Transverse colon (tissue), 4 donors: ENCODE measurements around the gene TOP2B.

ENCODE experiments used
- POLR2A ChIP-seq: fragments of 450-650 bp; IDR thresholded peaks from one replicate; pipeline ENCODE4 v1.6.1; 2016; ENCODE audit warnings: antibody characterized with exemption, mild to moderate bottlenecking, moderate library complexity
- POLR2AphosphoS5 ChIP-seq, 3 donors: sonication (generic); formaldehyde crosslinking; IDR thresholded peaks; one replicate each; pipeline ENCODE4 v1.6.1; 2016; ENCODE audit warnings: antibody characterized with exemption in 3 of 3
- TF ChIP-seq, protein P1 (sequence below), 5 experiments: fragments of 200-600 bp in 3 of 5; fragments of 450-650 bp in 2 of 5; sonication (generic) in 3 of 5; IDR thresholded peaks; 1 replicate in 2 of 5; 2 replicates in 3 of 5; pipeline ENCODE4 v1.5.1; 2016 to 2017; ENCODE audit warnings: antibody characterized with exemption in 5 of 5, inconsistent platforms in 3 of 5, mild to moderate bottlenecking in 2 of 5, moderate library complexity in 1 of 5

DNA sequence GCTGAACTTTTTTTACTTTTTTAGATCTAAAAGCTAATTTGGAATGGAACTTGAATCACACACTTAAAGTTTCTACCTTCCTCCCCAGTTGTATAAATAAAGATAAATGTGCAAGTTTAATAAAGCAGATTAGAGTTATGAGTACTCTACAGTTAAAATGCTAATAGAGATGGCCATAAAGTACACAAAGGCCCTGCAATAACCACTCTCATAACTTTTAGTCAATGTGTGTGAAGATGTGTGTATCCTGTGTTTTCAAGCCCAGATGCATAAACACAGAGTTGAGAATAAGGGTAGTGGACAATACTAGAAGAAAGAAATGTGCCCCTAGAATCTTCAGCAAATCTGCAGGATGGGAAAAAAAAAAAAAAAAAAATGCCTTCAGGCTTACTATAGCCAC lies 45.3 kb downstream of the TOP2B start:
- no peak for TF ChIP-seq POLR2AphosphoS5 (IDR thresholded peaks at IDR 0.05)
- no peak for TF ChIP-seq POLR2A
- TF ChIP-seq, protein P1, sequence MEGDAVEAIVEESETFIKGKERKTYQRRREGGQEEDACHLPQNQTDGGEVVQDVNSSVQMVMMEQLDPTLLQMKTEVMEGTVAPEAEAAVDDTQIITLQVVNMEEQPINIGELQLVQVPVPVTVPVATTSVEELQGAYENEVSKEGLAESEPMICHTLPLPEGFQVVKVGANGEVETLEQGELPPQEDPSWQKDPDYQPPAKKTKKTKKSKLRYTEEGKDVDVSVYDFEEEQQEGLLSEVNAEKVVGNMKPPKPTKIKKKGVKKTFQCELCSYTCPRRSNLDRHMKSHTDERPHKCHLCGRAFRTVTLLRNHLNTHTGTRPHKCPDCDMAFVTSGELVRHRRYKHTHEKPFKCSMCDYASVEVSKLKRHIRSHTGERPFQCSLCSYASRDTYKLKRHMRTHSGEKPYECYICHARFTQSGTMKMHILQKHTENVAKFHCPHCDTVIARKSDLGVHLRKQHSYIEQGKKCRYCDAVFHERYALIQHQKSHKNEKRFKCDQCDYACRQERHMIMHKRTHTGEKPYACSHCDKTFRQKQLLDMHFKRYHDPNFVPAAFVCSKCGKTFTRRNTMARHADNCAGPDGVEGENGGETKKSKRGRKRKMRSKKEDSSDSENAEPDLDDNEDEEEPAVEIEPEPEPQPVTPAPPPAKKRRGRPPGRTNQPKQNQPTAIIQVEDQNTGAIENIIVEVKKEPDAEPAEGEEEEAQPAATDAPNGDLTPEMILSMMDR (IDR thresholded peaks at IDR 0.05): no peak
